Measurements from ENCODE around the gene TENM4. TPM values are rescaled to one million over a fixed set of nuclear protein-coding genes. Genes with fewer than 3 reads are reported as not detected.

Gene TENM4
- total RNA-seq, result not detected

DNA sequence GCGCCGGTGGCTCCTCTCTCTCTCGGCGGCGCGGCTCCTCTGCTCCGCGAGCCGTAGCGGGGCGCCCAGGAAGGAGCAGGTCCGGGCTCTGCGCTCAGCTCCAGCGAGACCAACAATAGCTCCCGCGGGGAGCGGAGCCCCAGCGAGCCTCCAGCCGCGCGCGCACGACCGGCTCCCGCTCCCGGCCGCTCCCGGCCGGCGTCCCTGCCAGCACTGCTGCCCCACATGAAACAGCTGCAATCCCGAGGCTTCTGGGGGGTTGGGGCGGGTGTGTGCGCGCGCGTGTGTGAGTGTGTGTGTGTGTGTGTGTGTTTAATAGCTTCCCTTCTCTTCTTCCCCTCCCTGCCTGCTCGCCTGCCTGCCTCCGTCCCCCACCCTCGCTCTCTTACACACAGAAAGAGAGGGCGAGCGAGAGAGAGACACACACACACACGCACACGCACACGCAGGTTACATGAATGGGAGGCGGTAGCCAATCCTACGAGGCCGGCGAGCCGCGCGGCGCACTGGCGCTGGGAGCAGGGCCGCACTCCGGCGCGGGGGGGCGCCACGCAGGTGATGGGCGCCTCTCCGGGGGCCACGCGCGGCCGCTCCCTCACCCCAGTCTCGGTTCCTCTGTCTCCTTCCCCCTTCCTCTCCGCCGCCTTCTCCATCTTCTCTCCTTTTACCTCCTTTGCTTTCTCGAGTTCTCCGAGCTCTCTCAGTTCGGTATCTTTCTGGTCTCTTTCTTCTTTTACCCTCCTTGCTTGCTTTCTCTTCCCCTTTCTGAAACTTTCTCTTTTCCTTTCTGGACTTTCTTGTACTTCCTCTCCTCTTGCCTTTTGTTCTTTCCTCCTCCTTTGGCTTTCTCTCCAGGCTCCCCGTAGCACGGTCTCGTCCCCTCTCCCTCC lies at the start of gene TENM4:
TENM4 (minus strand) TSS at position 460 of the 890 bp plus-strand sequence. CDS start 371,086 bp downstream, outside the sequence.
- H3K4me1 Mint-ChIP-seq (ENCODE audit: low read depth), result peaks cover 10% of the 10 kb centered on the region
- H3K4me3 Mint-ChIP-seq, result no peak within 1 kb of the TSS
- POLR2A ChIA-PET, result interaction anchor here (0.9 kb wide), 1 partner anchor 9 kb away, joined by 3 read pairs; no protein-coding TSS in a partner anchor
- ATAC-seq (peak; percentile 24), DNase-seq (peak; percentile 1)
- CTCF ChIA-PET, result interaction anchor here (1.0 kb wide), 1 partner anchor 15 kb away, joined by 3 read pairs; no protein-coding TSS in a partner anchor
- peaks cover 4% of the 10 kb centered on the region for H3K36me3 Mint-ChIP-seq (ENCODE audit: low read depth)
- TF ChIP-seq, protein P1, sequence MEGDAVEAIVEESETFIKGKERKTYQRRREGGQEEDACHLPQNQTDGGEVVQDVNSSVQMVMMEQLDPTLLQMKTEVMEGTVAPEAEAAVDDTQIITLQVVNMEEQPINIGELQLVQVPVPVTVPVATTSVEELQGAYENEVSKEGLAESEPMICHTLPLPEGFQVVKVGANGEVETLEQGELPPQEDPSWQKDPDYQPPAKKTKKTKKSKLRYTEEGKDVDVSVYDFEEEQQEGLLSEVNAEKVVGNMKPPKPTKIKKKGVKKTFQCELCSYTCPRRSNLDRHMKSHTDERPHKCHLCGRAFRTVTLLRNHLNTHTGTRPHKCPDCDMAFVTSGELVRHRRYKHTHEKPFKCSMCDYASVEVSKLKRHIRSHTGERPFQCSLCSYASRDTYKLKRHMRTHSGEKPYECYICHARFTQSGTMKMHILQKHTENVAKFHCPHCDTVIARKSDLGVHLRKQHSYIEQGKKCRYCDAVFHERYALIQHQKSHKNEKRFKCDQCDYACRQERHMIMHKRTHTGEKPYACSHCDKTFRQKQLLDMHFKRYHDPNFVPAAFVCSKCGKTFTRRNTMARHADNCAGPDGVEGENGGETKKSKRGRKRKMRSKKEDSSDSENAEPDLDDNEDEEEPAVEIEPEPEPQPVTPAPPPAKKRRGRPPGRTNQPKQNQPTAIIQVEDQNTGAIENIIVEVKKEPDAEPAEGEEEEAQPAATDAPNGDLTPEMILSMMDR (IDR thresholded peaks at IDR 0.05), result no peak
- intact Hi-C loops (cut with micrococcal nuclease), result no loop called here
- no peaks in the 10 kb centered on the region for H3K9me3 Mint-ChIP-seq
- H3K27ac Mint-ChIP-seq, result no peak within 1 kb of the TSS
- peaks cover 63% of the 10 kb centered on the region for H3K27me3 Mint-ChIP-seq

DNA sequence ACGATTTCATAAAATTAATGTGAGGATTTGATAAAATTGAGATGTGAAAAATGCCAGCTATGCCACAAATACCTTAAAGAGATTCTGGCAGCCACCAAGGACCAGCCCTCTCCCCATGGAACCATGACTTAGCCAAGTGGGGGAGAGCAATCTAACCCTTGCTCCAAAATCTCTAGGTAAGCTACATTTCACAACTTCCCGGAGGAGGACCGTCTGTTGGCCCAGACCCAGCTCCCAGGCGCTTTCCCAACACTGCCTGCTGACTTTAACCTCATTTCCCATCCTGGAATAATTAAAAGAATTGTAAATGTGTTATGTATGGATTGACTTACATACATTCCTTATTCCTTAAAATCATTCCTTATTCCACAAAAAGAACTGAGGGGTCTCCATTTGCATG lies 47.5 kb upstream of the TENM4 start:
- no peaks in the 10 kb centered on the region for H3K4me1 Mint-ChIP-seq (ENCODE audit: low read depth)
- POLR2A ChIA-PET, result no interaction called here
- CTCF ChIA-PET, result no interaction called here
- H3K9me3 Mint-ChIP-seq, result no peaks in the 10 kb centered on the region
- H3K36me3 Mint-ChIP-seq (ENCODE audit: low read depth), result no peaks in the 10 kb centered on the region
- TF ChIP-seq, protein P1 (IDR thresholded peaks at IDR 0.05), result no peak
- H3K27ac Mint-ChIP-seq, result no peak overlapping the region
- no peaks in the 10 kb centered on the region for H3K27me3 Mint-ChIP-seq
- ATAC-seq (no peak), DNase-seq (no peak)
- intact Hi-C loops (cut with micrococcal nuclease), result no loop called here
- H3K4me3 Mint-ChIP-seq, result no peak overlapping the region

DNA sequence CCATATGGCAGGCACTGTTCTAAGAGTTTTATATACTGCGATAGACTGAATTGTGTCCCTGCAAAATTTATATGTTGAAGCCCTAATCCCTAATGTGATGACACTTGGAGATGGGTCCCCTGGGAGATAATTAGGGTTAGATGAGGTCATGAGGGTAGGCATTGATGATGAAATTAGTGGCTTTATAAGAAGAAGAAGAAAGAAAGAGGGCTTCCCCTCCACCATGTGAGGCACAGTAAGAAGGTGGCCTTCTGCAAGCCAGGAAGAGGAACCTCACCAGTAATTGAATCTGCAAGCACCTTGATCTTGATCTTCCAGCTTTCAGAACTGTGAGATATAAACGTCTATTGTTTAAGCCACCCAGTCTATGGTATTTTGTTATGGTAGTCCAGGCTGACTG lies 46.6 kb upstream of the TENM4 start:
- no peaks in the 10 kb centered on the region for H3K27me3 Mint-ChIP-seq
- intact Hi-C loops (cut with micrococcal nuclease), result no loop called here
- ChIA-PET POLR2A (no interaction called here), CTCF (no interaction called here)
- H3K36me3 Mint-ChIP-seq (ENCODE audit: low read depth), result no peaks in the 10 kb centered on the region
- TF ChIP-seq, protein P1 (IDR thresholded peaks at IDR 0.05), result no peak
- H3K9me3 Mint-ChIP-seq, result no peaks in the 10 kb centered on the region
- no peak overlapping the region for H3K4me3 Mint-ChIP-seq
- DNase-seq (no peak), ATAC-seq (no peak)
- no peak overlapping the region for H3K27ac Mint-ChIP-seq
- no peaks in the 10 kb centered on the region for H3K4me1 Mint-ChIP-seq (ENCODE audit: low read depth)

DNA sequence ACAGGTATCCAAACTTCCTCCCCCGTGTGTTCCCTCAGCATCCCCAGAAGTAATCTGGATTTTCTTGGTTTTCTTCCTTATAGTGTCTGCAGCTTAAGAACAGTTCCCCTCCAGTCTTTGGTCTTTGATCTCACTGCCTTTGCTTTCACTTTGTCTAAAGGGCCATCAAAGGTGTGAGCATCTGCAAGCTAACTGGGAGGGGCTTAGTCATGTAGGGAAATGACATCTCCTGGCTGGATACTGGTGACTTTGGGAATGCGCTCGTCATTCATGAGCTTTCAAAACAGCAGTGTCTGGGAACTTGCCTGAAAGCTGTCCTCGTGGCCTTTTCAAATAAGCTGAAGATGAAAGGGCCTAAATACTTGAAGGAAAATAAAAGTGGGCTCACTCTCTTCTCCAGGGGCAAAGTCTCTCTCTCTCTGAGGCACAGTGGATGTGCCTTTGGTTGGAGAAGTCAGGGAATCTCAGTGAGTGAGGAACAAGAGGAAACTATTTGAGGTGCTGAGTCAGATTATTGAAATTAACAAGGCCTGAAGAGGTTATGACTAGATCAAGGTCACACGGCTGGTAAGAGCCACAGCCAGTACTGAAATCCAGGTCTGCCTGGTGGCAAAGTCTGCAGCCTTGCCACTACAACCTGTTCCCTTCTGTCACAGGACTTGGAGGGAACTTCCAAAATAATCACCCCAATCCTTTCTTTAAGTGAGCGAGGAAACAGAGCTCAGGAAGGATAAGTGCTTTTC lies 45.6 kb upstream of the TENM4 start:
- no peak overlapping the region for H3K27ac Mint-ChIP-seq
- no peaks in the 10 kb centered on the region for H3K27me3 Mint-ChIP-seq
- TF ChIP-seq, protein P1 (IDR thresholded peaks at IDR 0.05), result no peak
- no peak for ATAC-seq
- H3K36me3 Mint-ChIP-seq (ENCODE audit: low read depth), result no peaks in the 10 kb centered on the region
- H3K9me3 Mint-ChIP-seq, result no peaks in the 10 kb centered on the region
- H3K4me3 Mint-ChIP-seq, result no peak overlapping the region
- POLR2A ChIA-PET, result no interaction called here
- intact Hi-C loops (cut with micrococcal nuclease), result no loop called here
- CTCF ChIA-PET, result no interaction called here
- no peaks in the 10 kb centered on the region for H3K4me1 Mint-ChIP-seq (ENCODE audit: low read depth)
- DNase-seq, result no peak

DNA sequence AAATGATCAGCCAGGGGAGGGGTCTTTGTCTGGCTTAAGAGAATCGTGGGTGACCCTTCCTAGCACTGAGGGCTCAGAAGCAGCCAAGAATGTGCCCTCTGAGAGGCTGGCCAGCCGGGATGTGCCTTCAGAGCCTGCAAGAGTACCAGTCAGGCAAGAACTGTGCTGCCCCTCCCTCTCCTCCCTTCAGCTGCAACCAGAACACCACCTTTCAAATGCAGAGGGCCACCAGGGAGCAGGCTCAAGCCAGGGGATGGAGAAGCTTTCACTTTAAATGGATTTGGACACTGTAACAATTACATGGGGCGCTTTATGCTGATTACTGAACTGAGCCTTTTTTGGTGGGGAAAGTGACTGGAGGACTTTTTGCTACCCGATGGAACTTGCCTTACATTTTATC lies 44.9 kb upstream of the TENM4 start:
- Mint-ChIP-seq H3K27ac (no peak overlapping the region), H3K36me3 (ENCODE audit: low read depth) (no peaks in the 10 kb centered on the region), H3K4me1 (ENCODE audit: low read depth) (no peaks in the 10 kb centered on the region), H3K9me3 (no peaks in the 10 kb centered on the region), H3K4me3 (no peak overlapping the region), H3K27me3 (no peaks in the 10 kb centered on the region)
- TF ChIP-seq, protein P1 (IDR thresholded peaks at IDR 0.05), result no peak
- CTCF ChIA-PET, result no interaction called here
- POLR2A ChIA-PET, result no interaction called here
- ATAC-seq (no peak), DNase-seq (no peak)
- intact Hi-C loops (cut with micrococcal nuclease), result no loop called here

All from activated CD8-positive, alpha-beta T cell treated with anti-CD3 and anti-CD28 coated beads for 36 hours (primary cell).